Measurements from ENCODE around the gene PCSK2. TPM values are rescaled to one million over a fixed set of nuclear protein-coding genes. Genes with fewer than 3 reads are reported as not detected.

PCSK2 gene
- total RNA-seq, 1 donor from 2014 or later: 28.7 TPM

DNA sequence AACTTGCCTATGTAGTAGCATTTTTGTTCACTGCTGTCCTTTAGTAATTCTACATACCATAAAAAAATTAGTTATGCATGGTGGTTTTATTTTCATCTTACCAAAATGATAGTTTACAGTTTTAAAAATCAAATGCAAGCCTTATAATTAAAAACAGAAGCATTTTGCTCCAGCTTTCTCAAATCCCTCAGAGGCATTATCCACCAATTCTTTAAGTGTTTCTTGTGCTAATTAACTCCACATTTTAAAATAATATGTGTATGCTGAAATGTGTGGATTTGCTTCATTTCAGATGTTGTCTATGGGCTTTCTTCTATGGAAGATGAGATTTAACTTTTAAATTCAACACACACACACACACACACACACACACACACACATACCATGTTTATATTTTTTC lies 49.3 kb downstream of the PCSK2 start:
- H3K27ac Mint-ChIP-seq (ENCODE audit: unreplicated experiment): no peak overlapping the region
- TF ChIP-seq, protein P1, sequence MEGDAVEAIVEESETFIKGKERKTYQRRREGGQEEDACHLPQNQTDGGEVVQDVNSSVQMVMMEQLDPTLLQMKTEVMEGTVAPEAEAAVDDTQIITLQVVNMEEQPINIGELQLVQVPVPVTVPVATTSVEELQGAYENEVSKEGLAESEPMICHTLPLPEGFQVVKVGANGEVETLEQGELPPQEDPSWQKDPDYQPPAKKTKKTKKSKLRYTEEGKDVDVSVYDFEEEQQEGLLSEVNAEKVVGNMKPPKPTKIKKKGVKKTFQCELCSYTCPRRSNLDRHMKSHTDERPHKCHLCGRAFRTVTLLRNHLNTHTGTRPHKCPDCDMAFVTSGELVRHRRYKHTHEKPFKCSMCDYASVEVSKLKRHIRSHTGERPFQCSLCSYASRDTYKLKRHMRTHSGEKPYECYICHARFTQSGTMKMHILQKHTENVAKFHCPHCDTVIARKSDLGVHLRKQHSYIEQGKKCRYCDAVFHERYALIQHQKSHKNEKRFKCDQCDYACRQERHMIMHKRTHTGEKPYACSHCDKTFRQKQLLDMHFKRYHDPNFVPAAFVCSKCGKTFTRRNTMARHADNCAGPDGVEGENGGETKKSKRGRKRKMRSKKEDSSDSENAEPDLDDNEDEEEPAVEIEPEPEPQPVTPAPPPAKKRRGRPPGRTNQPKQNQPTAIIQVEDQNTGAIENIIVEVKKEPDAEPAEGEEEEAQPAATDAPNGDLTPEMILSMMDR (IDR thresholded peaks at IDR 0.05; ENCODE audit: partially characterized antibody, unreplicated experiment): no peak
- no peaks in the 10 kb centered on the region for H3K27me3 Mint-ChIP-seq (ENCODE audit: unreplicated experiment)
- no peak for DNase-seq
- no peaks in the 10 kb centered on the region for H3K4me1 Mint-ChIP-seq (ENCODE audit: low read depth, unreplicated experiment)
- H3K36me3 Mint-ChIP-seq (ENCODE audit: unreplicated experiment): no peaks in the 10 kb centered on the region
- H3K4me3 Mint-ChIP-seq (ENCODE audit: unreplicated experiment): no peak overlapping the region
- H3K9me3 Mint-ChIP-seq (ENCODE audit: unreplicated experiment): no peaks in the 10 kb centered on the region

DNA sequence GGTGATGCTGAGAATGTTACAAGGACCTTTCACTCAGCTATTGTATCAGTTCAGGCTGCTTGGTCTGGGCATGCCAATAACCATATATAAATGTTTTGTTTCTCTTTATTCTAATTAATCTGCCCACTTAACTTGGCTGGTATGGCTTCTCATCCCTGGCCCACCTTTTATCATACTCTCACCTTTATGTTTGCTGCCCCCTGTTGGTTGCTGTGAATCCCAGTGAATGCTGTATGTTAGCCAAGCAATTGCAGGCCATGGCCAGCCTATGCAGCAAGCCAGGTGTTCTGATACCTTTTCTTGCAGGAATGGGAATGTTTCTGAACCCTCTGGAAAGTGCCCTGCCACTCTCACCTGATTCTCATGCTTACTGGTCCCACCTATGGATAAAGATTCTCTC lies 54.6 kb downstream of the PCSK2 start:
- DNase-seq: peak; percentile 53

GRCh38 chr20:17282501-17282900 lies 55.7 kb downstream of the PCSK2 start:
- no peak overlapping the region for H3K27ac Mint-ChIP-seq (ENCODE audit: unreplicated experiment)
- no peaks in the 10 kb centered on the region for H3K36me3 Mint-ChIP-seq (ENCODE audit: unreplicated experiment)
- H3K4me3 Mint-ChIP-seq (ENCODE audit: unreplicated experiment): no peak overlapping the region
- peaks cover 3% of the 10 kb centered on the region for H3K9me3 Mint-ChIP-seq (ENCODE audit: unreplicated experiment)
- H3K27me3 Mint-ChIP-seq (ENCODE audit: unreplicated experiment): no peaks in the 10 kb centered on the region
- H3K4me1 Mint-ChIP-seq (ENCODE audit: low read depth, unreplicated experiment): no peaks in the 10 kb centered on the region
- no peak for DNase-seq
- TF ChIP-seq, protein P1 (IDR thresholded peaks at IDR 0.05; ENCODE audit: partially characterized antibody, unreplicated experiment): no peak

More for the DNA sequence above, 54.6 kb downstream of the PCSK2 start:
- H3K4me1 Mint-ChIP-seq (ENCODE audit: low read depth, unreplicated experiment): no peaks in the 10 kb centered on the region
- no peak overlapping the region for H3K4me3 Mint-ChIP-seq (ENCODE audit: unreplicated experiment)
- TF ChIP-seq, protein P1 (IDR thresholded peaks at IDR 0.05; ENCODE audit: partially characterized antibody, unreplicated experiment): peak; percentile 68
- H3K27me3 Mint-ChIP-seq (ENCODE audit: unreplicated experiment): no peaks in the 10 kb centered on the region
- no peaks in the 10 kb centered on the region for H3K9me3 Mint-ChIP-seq (ENCODE audit: unreplicated experiment)
- H3K36me3 Mint-ChIP-seq (ENCODE audit: unreplicated experiment): no peaks in the 10 kb centered on the region
- H3K27ac Mint-ChIP-seq (ENCODE audit: unreplicated experiment): no peak overlapping the region

GRCh38 chr20:17287503-17287902 lies 60.7 kb downstream of the PCSK2 start:
- H3K4me3 Mint-ChIP-seq (ENCODE audit: unreplicated experiment): no peak overlapping the region

DNA sequence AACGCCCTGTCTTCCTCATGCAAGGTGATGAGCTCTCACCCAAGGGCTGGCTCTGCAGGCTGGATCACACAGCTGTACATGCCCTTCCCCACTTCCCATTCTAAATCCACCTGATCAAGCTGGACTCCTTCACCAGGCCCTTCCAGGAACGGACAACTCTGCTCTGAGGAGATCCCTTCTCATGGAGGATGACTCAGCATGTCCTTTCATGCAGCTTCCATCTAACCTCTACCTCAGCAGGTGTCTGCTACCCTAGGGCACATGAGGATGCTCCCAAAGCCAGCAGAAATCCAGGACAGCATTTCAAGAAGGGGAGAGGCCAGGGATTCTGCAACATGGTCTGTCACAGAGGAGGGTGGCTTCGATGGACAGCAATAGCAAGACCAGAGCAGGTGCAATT lies 61.2 kb downstream of the PCSK2 start:
- Mint-ChIP-seq H3K4me3 (ENCODE audit: unreplicated experiment) (no peak overlapping the region), H3K27me3 (ENCODE audit: unreplicated experiment) (no peaks in the 10 kb centered on the region), H3K36me3 (ENCODE audit: unreplicated experiment) (no peaks in the 10 kb centered on the region), H3K4me1 (ENCODE audit: low read depth, unreplicated experiment) (peaks cover 10% of the 10 kb centered on the region), H3K9me3 (ENCODE audit: unreplicated experiment) (peaks cover 3% of the 10 kb centered on the region), H3K27ac (ENCODE audit: unreplicated experiment) (no peak overlapping the region)
- DNase-seq: no peak
- TF ChIP-seq, protein P1 (IDR thresholded peaks at IDR 0.05; ENCODE audit: partially characterized antibody, unreplicated experiment): no peak

More at GRCh38 chr20:17287503-17287902, 60.7 kb downstream of the PCSK2 start:
- Mint-ChIP-seq H3K27me3 (ENCODE audit: unreplicated experiment) (no peaks in the 10 kb centered on the region), H3K36me3 (ENCODE audit: unreplicated experiment) (no peaks in the 10 kb centered on the region), H3K9me3 (ENCODE audit: unreplicated experiment) (peaks cover 3% of the 10 kb centered on the region), H3K4me1 (ENCODE audit: low read depth, unreplicated experiment) (peaks cover 10% of the 10 kb centered on the region), H3K27ac (ENCODE audit: unreplicated experiment) (no peak overlapping the region)
- peak; percentile 22 for DNase-seq
- TF ChIP-seq, protein P1 (IDR thresholded peaks at IDR 0.05; ENCODE audit: partially characterized antibody, unreplicated experiment): peak; percentile 47

All from glutamatergic neuron (in vitro differentiated cells).